Endothelial cell of coronary artery (primary cell): ENCODE measurements around the gene DDX59. TPM values are rescaled to one million over a fixed set of nuclear protein-coding genes. Genes with fewer than 3 reads are reported as not detected.

ENCODE experiments used
- total RNA-seq: library from RNA; depleted of rRNA; stranded (reverse); fragments of >200 nt; gene quantifications from 2 replicates; pipeline ENCODE4 v1.2.3, GENCODE V29; 2014

Gene DDX59
- total RNA-seq = 11.0 and 12.4 TPM in 2 replicates

GRCh38 chr1:200669314-200670241 lies at the start of gene DDX59:
Gene DDX59 (minus strand): TSS chr1:200669907. CDS start chr1:200666740, 3,167 bp downstream.

GRCh38 chr1:200620273-200621131 lies 49.2 kb downstream of the DDX59 start, which contains the start of gene KIF14:
Gene KIF14 (minus strand): TSS chr1:200620751. CDS start chr1:200618723, 2,028 bp downstream.

Other genes starting within 250 kb of the DDX59 start
- 3.8 and 9.0 TPM in 2 replicates for gene KIF14, start 49.2 kb downstream of the DDX59 start, total RNA-seq
- gene CAMSAP2, start 69.0 kb upstream of the DDX59 start, total RNA-seq = 27.4 and 29.9 TPM in 2 replicates
- gene GPR25, start 203.1 kb upstream of the DDX59 start, total RNA-seq = not detected in 2 replicates
- under 0.01 TPM in 2 replicates for gene INAVA, start 225.0 kb upstream of the DDX59 start, total RNA-seq